Kidney (tissue), 14 donors: ENCODE data around the gene CDKN2AIPNL. TPM values are rescaled to one million over a fixed set of nuclear protein-coding genes. Genes with fewer than 3 reads are reported as not detected.

Experiments
- DNase-seq, 5 donors: peaks; one replicate each; pipeline ENCODE4 v3.0.0-alpha.2; 2013 to 2020
- FAIRE-seq: peaks from 2 replicates; lab custom pipeline; 2012; peaks lifted over from hg19 to GRCh38; lab: Jason Lieb, UNC
- H3K27ac ChIP-seq, 2 donors: one replicate each; pipeline ENCODE4 v1.7.0; 2013; ENCODE audit warnings: low read depth in 2 of 2, low read length in 2 of 2, inconsistent platforms in 1 of 2
- H3K27me3 ChIP-seq: one replicate; pipeline ENCODE4 v1.7.1; 2013; ENCODE audit warnings: low read length, inconsistent platforms; ENCODE audit not compliant: control insufficient read depth, insufficient read depth
- H3K36me3 ChIP-seq, 3 donors: one replicate each; pipeline versions ENCODE4 v1.7.0 to v1.7.1; 2013; ENCODE audit warnings: low read length in 3 of 3, control low read depth in 1 of 3, inconsistent platforms in 1 of 3; ENCODE audit not compliant: insufficient read depth in 3 of 3, control insufficient read depth in 2 of 3
- H3K4me1 ChIP-seq, 3 donors: one replicate each; pipeline versions ENCODE4 v1.7.0 to v1.7.1; 2013; ENCODE audit warnings: low read length in 3 of 3, inconsistent platforms in 1 of 3, low read depth in 1 of 3; ENCODE audit not compliant: control insufficient read depth in 2 of 3, insufficient read depth in 2 of 3
- H3K4me3 ChIP-seq, 3 donors: one replicate each; pipeline versions ENCODE4 v1.7.0 to v1.8.1; 2013; ENCODE audit warnings: low read length in 3 of 3, control low read depth in 1 of 3, inconsistent platforms in 1 of 3
- H3K9ac ChIP-seq, 3 donors: one replicate each; pipeline versions ENCODE4 v1.7.0 to v1.7.1; 2013; ENCODE audit warnings: low read length in 3 of 3, control low read depth in 1 of 3, inconsistent platforms in 1 of 3
- H3K9me3 ChIP-seq, 3 donors: one replicate each; pipeline versions ENCODE4 v1.7.0 to v1.7.1; 2013; ENCODE audit warnings: low read length in 3 of 3, control low read depth in 1 of 3, inconsistent platforms in 1 of 3; ENCODE audit not compliant: control insufficient read depth in 2 of 3, insufficient read depth in 1 of 3
- intact Hi-C: fragments of 100-400 bp; cut with DNase I; formaldehyde crosslinking; loops from one replicate; pipeline ENCODE4 v1.11.1; 2022
- polyA plus RNA-seq: library from polyadenylated mRNA; stranded (reverse); fragments of 350-450 nt; fragmentation: Illumina TruSeq; extraction: RNeasy Lipid Tissue Mini Kit (QIAGEN cat#74804); gene quantifications from one replicate; pipeline ENCODE4 v1.2.3, GENCODE V29; 2014; ENCODE audit warnings: low read depth, low replicate concordance; ENCODE audit not compliant: insufficient read depth
- total RNA-seq: library from RNA; stranded (reverse); fragmentation: NEBNext Ultra II Directional; extraction: Animal tissue kit (Norgen Biotek cat#: 25700); gene quantifications from one replicate; pipeline ENCODE4 v1.2.1, GENCODE V29; 2021
- TF ChIP-seq, protein P1 (sequence below): IDR thresholded peaks from 3 replicates; pipeline ENCODE4 v1.5.1; 2012; ENCODE audit warnings: mild to moderate bottlenecking, moderate library complexity, borderline replicate concordance; ENCODE audit not compliant: insufficient read depth; ENCODE audit errors: extremely low read depth
- donor health status: control.
- donor health status: control.
- donor health status: control.
- donor health status: control.
- donor health status: control.
- donor health status: DM: yes; HTN: yes; CAD: no.
- donor health status: Normal renal cell carcinoma (clear cell type).

Gene CDKN2AIPNL
- total and polyA plus RNA-seq, 2 donors from 2014 or later: 19.0 to 38.2 TPM

DNA sequence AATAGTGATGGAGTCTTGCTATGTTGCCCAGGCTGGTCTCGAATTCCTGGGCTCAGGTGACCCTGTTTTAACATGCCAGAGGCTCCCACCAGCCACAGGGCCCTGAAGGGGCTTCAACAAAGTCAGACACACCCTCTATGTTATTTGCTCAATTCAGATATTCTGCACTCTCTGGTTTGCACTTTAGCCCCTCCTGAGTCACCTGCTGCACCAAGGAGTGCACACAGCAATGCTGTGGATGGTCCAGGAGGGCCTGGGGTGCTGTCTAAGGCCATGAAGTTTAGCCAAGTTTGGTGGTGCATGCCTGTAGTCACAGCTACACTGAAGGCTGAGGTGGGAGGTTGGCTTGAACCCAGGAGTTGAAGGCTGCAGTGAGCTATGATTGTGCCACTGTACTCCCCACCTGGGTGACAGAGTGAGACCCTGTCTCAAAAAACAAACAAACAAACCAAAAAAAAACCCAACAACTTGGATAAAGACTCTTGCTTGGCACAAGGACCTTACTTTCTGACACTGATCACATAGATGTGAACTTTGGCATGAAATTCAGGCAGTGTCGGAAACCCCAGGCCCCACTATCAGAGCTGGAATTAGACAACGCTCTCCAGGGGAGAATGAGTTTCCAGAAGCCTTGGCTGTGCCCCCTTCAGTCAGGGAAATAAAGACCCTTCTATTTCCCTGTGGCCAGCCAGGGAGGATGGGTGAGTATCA, 39.7 kb upstream of the CDKN2AIPNL start:
- no peak for DNase-seq
- no peak for FAIRE-seq
- intact Hi-C loops: no loop called here
- Histone ChIP-seq H3K9me3 (no peaks in the 10 kb centered on the region), H3K36me3 (no peaks in the 10 kb centered on the region), H3K27me3 (no peaks in the 10 kb centered on the region), H3K27ac (no peak overlapping the region), H3K4me3 (no peak overlapping the region), H3K9ac (no peak overlapping the region), H3K4me1 (peaks cover 0 to 6% (median 4%) of the 10 kb centered on the region in 3 donors)
- TF ChIP-seq, protein P1, sequence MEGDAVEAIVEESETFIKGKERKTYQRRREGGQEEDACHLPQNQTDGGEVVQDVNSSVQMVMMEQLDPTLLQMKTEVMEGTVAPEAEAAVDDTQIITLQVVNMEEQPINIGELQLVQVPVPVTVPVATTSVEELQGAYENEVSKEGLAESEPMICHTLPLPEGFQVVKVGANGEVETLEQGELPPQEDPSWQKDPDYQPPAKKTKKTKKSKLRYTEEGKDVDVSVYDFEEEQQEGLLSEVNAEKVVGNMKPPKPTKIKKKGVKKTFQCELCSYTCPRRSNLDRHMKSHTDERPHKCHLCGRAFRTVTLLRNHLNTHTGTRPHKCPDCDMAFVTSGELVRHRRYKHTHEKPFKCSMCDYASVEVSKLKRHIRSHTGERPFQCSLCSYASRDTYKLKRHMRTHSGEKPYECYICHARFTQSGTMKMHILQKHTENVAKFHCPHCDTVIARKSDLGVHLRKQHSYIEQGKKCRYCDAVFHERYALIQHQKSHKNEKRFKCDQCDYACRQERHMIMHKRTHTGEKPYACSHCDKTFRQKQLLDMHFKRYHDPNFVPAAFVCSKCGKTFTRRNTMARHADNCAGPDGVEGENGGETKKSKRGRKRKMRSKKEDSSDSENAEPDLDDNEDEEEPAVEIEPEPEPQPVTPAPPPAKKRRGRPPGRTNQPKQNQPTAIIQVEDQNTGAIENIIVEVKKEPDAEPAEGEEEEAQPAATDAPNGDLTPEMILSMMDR: no peak

GRCh38 chr5:134450374-134450773, 38.7 kb upstream of the CDKN2AIPNL start:
- no peak overlapping the region for H3K9ac ChIP-seq
- DNase-seq (no peak), FAIRE-seq (no peak)
- no peak overlapping the region for H3K27ac ChIP-seq
- H3K27me3 ChIP-seq: no peaks in the 10 kb centered on the region
- intact Hi-C loops: no loop called here
- no peaks in the 10 kb centered on the region for H3K9me3 ChIP-seq
- H3K36me3 ChIP-seq: no peaks in the 10 kb centered on the region
- TF ChIP-seq, protein P1: no peak
- H3K4me1 ChIP-seq: peaks cover 0 to 9% (median 6%) of the 10 kb centered on the region in 3 donors
- no peak overlapping the region for H3K4me3 ChIP-seq

GRCh38 chr5:134449167-134449566, 37.5 kb upstream of the CDKN2AIPNL start:
- intact Hi-C loops: no loop called here
- DNase-seq: no peak
- Histone ChIP-seq H3K9ac (no peak overlapping the region), H3K4me3 (no peak overlapping the region), H3K36me3 (no peaks in the 10 kb centered on the region), H3K4me1 (peaks cover 0 to 9% (median 9%) of the 10 kb centered on the region in 3 donors), H3K9me3 (no peaks in the 10 kb centered on the region), H3K27me3 (no peaks in the 10 kb centered on the region), H3K27ac (no peak overlapping the region)
- FAIRE-seq: no peak
- TF ChIP-seq, protein P1: no peak
